Mesodermal cell (in vitro differentiated cells): ENCODE results near the gene CBLC.

Experiments used
- H3K27ac ChIP-seq: 2 replicates; pipeline ENCODE4 v1.7.0; 2013; ENCODE audit warnings: mild to moderate bottlenecking, low read depth, low read length, moderate library complexity; ENCODE audit not compliant: severe bottlenecking
- H3K36me3 ChIP-seq: 2 replicates; pipeline ENCODE4 v1.7.1; 2013; ENCODE audit warnings: mild to moderate bottlenecking, low read length, moderate library complexity; ENCODE audit not compliant: control insufficient read depth, insufficient read depth
- H3K4me1 ChIP-seq: one replicate; pipeline ENCODE4 v1.7.1; 2013; ENCODE audit warnings: mild to moderate bottlenecking, low read length; ENCODE audit not compliant: insufficient read depth, control insufficient read depth, poor library complexity, severe bottlenecking
- H3K4me3 ChIP-seq: 2 replicates; pipeline ENCODE4 v1.7.0; 2013; ENCODE audit warnings: low read length, control low read depth, mild to moderate bottlenecking; ENCODE audit not compliant: insufficient read depth, poor library complexity, severe bottlenecking; ENCODE audit errors: extremely low read depth
- H3K9me3 ChIP-seq: 2 replicates; pipeline ENCODE4 v1.7.1; 2013; ENCODE audit warnings: mild to moderate bottlenecking, low read length, moderate library complexity; ENCODE audit not compliant: control insufficient read depth
- WGBS, 2 experiments: methylation state at CpG; one replicate each; pipeline ENCODE4 v1.1.5; 2013; ENCODE audit warnings: missing lambda C conversion rate in 2 of 2; ENCODE audit not compliant: insufficient coverage in 2 of 2; 5-methylcytosine and 5-hydroxymethylcytosine counted together

CBLC gene

GRCh38 chr19:44738603-44739558 lies 38.8 kb upstream of the CBLC start:
- Histone ChIP-seq H3K9me3 (no peaks in the 10 kb centered on the region), H3K4me1 (peaks cover 14% of the 10 kb centered on the region), H3K27ac (no peak overlapping the region), H3K4me3 (no peak overlapping the region), H3K36me3 (no peaks in the 10 kb centered on the region)
- WGBS, 2 experiments, result 83 to 84% methylated on average over 9 to 10 of the region's 11 CpGs

GRCh38 chr19:44740351-44740824 lies 37.3 kb upstream of the CBLC start:
- H3K9me3 ChIP-seq, result no peaks in the 10 kb centered on the region
- H3K4me1 ChIP-seq, result peaks cover 14% of the 10 kb centered on the region
- 53 to 57% methylated on average over 2 to 3 of the region's 3 CpGs for WGBS, 2 experiments
- H3K4me3 ChIP-seq, result no peak overlapping the region
- no peak overlapping the region for H3K27ac ChIP-seq
- no peaks in the 10 kb centered on the region for H3K36me3 ChIP-seq

- peaks cover 14% of the 10 kb centered on the region for H3K4me1 ChIP-seq
- H3K4me3 ChIP-seq, result no peak overlapping the region
- 92 to 97% methylated on average over 4 to 6 of the region's 6 CpGs for WGBS, 2 experiments
- no peaks in the 10 kb centered on the region for H3K36me3 ChIP-seq
- H3K9me3 ChIP-seq, result no peaks in the 10 kb centered on the region
- peak overlapping the region; percentile 36 for H3K27ac ChIP-seq
Observed at GRCh38 chr19:44741258-44741731, 36.4 kb upstream of the CBLC start.

DNA sequence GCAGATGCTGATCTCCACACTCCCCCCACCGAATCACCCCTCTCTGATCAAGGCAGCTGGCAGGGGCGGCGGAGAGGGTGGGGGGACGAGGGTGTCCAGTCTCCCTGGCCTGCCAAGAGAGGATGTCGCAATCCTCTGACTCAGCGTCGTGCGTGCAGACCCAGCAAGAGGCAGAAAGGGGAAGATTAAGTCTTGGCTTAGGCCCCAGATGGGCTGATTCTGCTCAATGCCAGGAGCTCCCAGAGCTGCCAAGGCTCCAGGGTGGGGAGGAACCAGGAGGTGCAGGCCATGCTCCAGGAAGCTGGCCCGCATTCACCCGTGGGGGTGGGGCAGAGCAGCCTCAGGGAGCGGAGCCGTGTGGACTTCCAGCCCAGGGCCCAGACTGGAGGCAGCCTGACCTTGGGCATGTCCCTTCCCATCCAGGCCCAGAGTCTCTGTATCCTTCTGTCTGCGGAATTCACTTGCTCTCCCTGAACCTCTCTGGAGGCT lies 35.8 kb upstream of the CBLC start:
- no peaks in the 10 kb centered on the region for H3K9me3 ChIP-seq
- H3K4me1 ChIP-seq, result peaks cover 14% of the 10 kb centered on the region
- peak overlapping the region; percentile 89 for H3K27ac ChIP-seq
- no peak overlapping the region for H3K4me3 ChIP-seq
- WGBS, 2 experiments, result 30 to 42% methylated on average over 9 to 12 of the region's 13 CpGs
- no peaks in the 10 kb centered on the region for H3K36me3 ChIP-seq

DNA sequence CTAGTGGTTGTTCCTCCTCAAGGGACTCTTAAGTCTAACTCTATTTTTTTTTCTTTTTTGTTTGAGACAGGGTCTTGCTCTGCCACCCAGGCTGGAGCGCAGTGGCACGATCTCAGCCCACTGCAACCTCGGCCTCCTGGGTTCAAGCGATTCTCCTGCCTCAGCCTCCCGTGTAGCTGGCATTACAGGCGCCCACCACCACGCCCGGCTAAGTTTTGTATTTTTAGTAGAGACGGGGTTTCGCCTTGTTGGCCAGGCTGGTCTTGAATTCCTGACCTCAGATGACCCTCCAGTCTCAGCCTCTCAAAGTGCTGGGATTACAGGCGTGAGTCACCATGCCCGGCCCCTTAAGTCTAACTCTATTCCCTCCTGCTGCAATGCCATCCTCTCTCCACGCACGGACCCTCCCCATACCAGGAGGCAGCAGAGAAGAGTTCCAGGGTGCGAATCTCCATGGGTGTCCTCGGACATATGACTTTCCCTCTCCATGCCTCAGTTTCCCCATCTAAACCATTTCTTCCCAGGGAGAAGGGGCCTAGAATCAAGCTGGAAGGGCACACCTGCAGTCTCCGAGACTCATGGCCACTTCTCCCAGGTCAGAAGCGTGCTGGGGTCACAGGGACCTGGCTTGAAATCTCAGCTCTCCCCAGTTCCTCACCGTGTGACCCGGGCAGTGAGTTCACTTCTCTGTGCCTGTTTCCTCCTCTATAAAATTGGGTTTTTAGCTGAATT lies 35.2 kb upstream of the CBLC start:
- 90 to 92% methylated on average over 13 to 17 of the region's 20 CpGs for WGBS, 2 experiments
- H3K36me3 ChIP-seq, result no peaks in the 10 kb centered on the region
- peaks cover 14% of the 10 kb centered on the region for H3K4me1 ChIP-seq
- peak overlapping the region; percentile 89 for H3K27ac ChIP-seq
- H3K9me3 ChIP-seq, result no peaks in the 10 kb centered on the region
- no peak overlapping the region for H3K4me3 ChIP-seq

DNA sequence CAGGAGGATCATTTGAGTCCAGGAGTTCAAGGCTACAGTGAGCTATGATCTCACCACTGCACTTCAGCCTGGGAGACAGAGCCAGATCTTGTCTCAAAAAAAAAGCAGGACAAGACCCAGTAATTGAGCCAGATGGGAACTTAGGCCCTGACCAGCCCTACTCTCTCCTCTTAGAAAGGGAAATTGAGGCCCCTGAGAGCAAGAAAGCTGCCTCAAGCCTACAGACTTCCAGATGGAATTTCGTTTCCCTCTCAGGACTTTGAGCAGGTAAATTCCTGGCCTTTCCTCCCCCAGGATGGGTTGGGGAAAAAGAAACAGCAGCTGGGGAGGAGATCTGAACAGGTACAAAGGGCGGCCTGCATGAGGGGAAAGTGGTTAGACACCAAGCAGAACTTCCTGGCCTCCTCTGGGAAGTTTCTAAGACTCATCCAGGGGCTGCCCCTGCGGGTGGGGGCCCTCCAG lies 32.8 kb upstream of the CBLC start:
- Histone ChIP-seq H3K4me3 (no peak overlapping the region), H3K9me3 (no peaks in the 10 kb centered on the region), H3K27ac (no peak overlapping the region), H3K36me3 (no peaks in the 10 kb centered on the region), H3K4me1 (peaks cover 14% of the 10 kb centered on the region)
- WGBS, 2 experiments, result 57% methylated on average over 1 to 2 of the region's 3 CpGs

GRCh38 chr19:44745341-44745831 lies 32.3 kb upstream of the CBLC start:
- Histone ChIP-seq H3K9me3 (no peaks in the 10 kb centered on the region), H3K4me1 (peaks cover 14% of the 10 kb centered on the region), H3K36me3 (no peaks in the 10 kb centered on the region), H3K4me3 (no peak overlapping the region), H3K27ac (no peak overlapping the region)
- WGBS, 2 experiments, result 21 to 38% methylated on average over 4 to 7 of the region's 10 CpGs

- Histone ChIP-seq H3K4me3 (no peak overlapping the region), H3K4me1 (peaks cover 14% of the 10 kb centered on the region), H3K36me3 (no peaks in the 10 kb centered on the region), H3K27ac (no peak overlapping the region), H3K9me3 (no peaks in the 10 kb centered on the region)
- 76 to 82% methylated on average over 4 of the region's 4 CpGs for WGBS, 2 experiments
Observed at GRCh38 chr19:44745887-44746600, 31.6 kb upstream of the CBLC start.

- Histone ChIP-seq H3K4me3 (no peak overlapping the region), H3K36me3 (peaks cover 2% of the 10 kb centered on the region), H3K4me1 (peaks cover 14% of the 10 kb centered on the region), H3K9me3 (no peaks in the 10 kb centered on the region), H3K27ac (no peak overlapping the region)
- WGBS, 2 experiments, result 87 to 97% methylated on average over 3 of the region's 5 CpGs
Observed at GRCh38 chr19:44746616-44746945, 31.1 kb upstream of the CBLC start.
